ENCODE results near the gene INAVA.
A peak's percentile ranks its signal among the peaks of the same experiment; 100 is the strongest.

Gene INAVA

GRCh38 chr1:200889571-200889970, 5.1 kb upstream of the INAVA start:
- no peak overlapping the region for H3K4me2 ChIP-seq (ENCODE audit: low read length)
- peaks cover 70% of the 10 kb centered on the region for H3K27me3 ChIP-seq (ENCODE audit: control insufficient read depth, low read length)
- H3F3A ChIP-seq (ENCODE audit: control insufficient read depth, insufficient read depth), result no peaks in the 10 kb centered on the region
- H3K36me3 ChIP-seq (ENCODE audit: control insufficient read depth, low read length), result no peaks in the 10 kb centered on the region
- H3K27ac ChIP-seq (ENCODE audit: low read depth, low read length), result no peak overlapping the region
- no peaks in the 10 kb centered on the region for H3K9me3 ChIP-seq (ENCODE audit: control insufficient read depth, insufficient read depth, low read length)
- H3K4me3 ChIP-seq (ENCODE audit: low read length), result no peak overlapping the region
- TF ChIP-seq CTCF (IDR thresholded peaks at IDR 0.05; ENCODE audit: low read depth, low read length, poor library complexity, severe bottlenecking), result no peak
- TF ChIP-seq EZH2phosphoT487 (IDR thresholded peaks at IDR 0.05; ENCODE audit: borderline replicate concordance, low read length), result no peak
- no peaks in the 10 kb centered on the region for H3K79me2 ChIP-seq (ENCODE audit: control insufficient read depth, low read length)
- peaks cover 16% of the 10 kb centered on the region for H3K4me1 ChIP-seq (ENCODE audit: control insufficient read depth, low read length)
- H4K20me1 ChIP-seq (ENCODE audit: control insufficient read depth, insufficient read depth, low read depth, low read length), result no peaks in the 10 kb centered on the region
- H3K9me2 ChIP-seq (replicated peaks; ENCODE audit: control insufficient read depth, low read length), result no peaks in the 10 kb centered on the region

DNA sequence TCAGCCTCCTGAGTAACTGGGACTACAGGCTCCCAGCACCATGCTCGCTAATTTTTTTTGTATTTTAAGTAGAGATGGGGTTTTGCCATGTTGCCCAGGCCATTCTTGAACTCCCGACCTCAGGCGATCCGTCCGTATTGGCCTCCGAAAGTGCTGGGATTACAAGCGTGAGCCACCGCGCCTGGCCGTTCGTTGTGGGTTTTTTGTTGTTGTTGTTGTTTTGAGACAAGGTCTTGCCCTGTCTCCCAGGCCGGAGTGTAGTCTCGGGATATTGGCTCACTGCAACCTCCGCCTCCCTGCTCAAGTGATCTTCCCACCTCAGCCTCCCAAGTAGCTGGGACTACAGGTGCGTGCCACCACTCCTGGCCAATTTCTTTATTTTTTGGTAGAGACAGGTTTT, 4.7 kb upstream of the INAVA start:
- Histone ChIP-seq H4K20me1 (ENCODE audit: control insufficient read depth, insufficient read depth, low read depth, low read length) (no peaks in the 10 kb centered on the region), H3K27ac (ENCODE audit: low read depth, low read length) (no peak overlapping the region), H3K27me3 (ENCODE audit: control insufficient read depth, low read length) (peaks cover 73% of the 10 kb centered on the region), H3K79me2 (ENCODE audit: control insufficient read depth, low read length) (no peaks in the 10 kb centered on the region), H3K9me2 (replicated peaks; ENCODE audit: control insufficient read depth, low read length) (no peaks in the 10 kb centered on the region), H3K4me1 (ENCODE audit: control insufficient read depth, low read length) (peaks cover 16% of the 10 kb centered on the region), H3K4me2 (ENCODE audit: low read length) (no peak overlapping the region), H3K9me3 (ENCODE audit: control insufficient read depth, insufficient read depth, low read length) (no peaks in the 10 kb centered on the region), H3F3A (ENCODE audit: control insufficient read depth, insufficient read depth) (no peaks in the 10 kb centered on the region), H3K4me3 (ENCODE audit: low read length) (no peak overlapping the region), H3K36me3 (ENCODE audit: control insufficient read depth, low read length) (no peaks in the 10 kb centered on the region)
- TF ChIP-seq CTCF (IDR thresholded peaks at IDR 0.05; ENCODE audit: low read depth, low read length, poor library complexity, severe bottlenecking) (no peak), EZH2phosphoT487 (IDR thresholded peaks at IDR 0.05; ENCODE audit: borderline replicate concordance, low read length) (no peak)

DNA sequence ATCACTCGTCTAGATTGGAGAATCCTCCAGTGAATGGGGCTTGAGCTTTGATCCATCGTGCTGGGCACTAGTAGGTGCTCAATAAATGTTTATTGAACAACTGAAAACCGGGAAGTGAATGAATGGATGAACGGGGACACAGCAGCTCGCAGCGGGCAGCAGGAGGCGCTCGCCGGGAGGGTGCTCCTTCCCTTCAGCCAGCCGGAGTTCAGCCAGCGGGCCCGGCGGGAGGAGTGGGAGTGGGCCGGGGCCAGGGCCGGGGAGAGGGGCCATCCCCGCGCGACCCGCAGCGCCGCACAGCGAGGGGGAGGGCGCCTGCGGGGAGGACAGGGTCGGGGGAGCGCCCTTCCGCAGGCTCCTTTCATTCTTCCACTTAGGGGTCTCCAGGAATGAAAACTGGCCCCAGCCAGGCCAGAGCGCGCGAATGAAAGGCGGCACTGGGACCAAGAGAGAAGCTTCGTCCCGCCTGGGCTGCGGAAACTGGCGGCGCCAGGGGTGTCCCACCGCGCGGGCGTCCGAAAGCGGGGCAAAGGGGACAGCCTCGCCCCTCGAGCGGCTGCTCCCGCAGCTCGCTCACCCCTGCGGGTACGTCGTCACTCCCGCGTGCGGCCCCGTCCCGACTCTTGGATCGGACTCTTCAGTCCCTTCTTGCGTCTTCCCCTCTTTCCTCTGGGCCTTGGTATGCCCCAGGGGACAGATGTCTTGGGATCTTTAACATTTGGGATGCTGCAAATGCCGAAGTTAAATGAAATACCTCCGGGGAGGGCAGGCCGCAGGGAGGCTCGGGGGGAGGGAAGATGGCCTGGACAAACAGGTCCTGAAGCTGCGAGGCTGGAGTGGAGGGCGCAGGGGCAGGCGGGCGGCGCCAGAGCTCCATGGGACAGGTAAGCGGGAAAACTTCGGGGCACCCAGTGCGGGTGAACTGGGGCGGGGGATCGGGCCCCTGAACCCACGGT, 3.6 kb upstream of the INAVA start:
- Histone ChIP-seq H3K9me2 (replicated peaks; ENCODE audit: control insufficient read depth, low read length) (no peaks in the 10 kb centered on the region), H3K4me2 (ENCODE audit: low read length) (no peak overlapping the region), H3K9me3 (ENCODE audit: control insufficient read depth, insufficient read depth, low read length) (no peaks in the 10 kb centered on the region), H3K4me1 (ENCODE audit: control insufficient read depth, low read length) (peaks cover 16% of the 10 kb centered on the region), H3K27ac (ENCODE audit: low read depth, low read length) (no peak overlapping the region), H3K4me3 (ENCODE audit: low read length) (no peak overlapping the region), H3K36me3 (ENCODE audit: control insufficient read depth, low read length) (no peaks in the 10 kb centered on the region), H3K79me2 (ENCODE audit: control insufficient read depth, low read length) (no peaks in the 10 kb centered on the region), H3F3A (ENCODE audit: control insufficient read depth, insufficient read depth) (no peaks in the 10 kb centered on the region), H3K27me3 (ENCODE audit: control insufficient read depth, low read length) (peaks cover 73% of the 10 kb centered on the region), H4K20me1 (ENCODE audit: control insufficient read depth, insufficient read depth, low read depth, low read length) (no peaks in the 10 kb centered on the region)
- TF ChIP-seq CTCF (IDR thresholded peaks at IDR 0.05; ENCODE audit: low read depth, low read length, poor library complexity, severe bottlenecking) (peak; percentile 43), EZH2phosphoT487 (IDR thresholded peaks at IDR 0.05; ENCODE audit: borderline replicate concordance, low read length) (0 out of 2 replicates have a peak, but pooled peaks have one; percentile 35)

All from DOHH2 (cell line).